Activated CD4-positive, alpha-beta T cell treated with anti-CD3 and anti-CD28 coated beads for 36 hours (primary cell): ENCODE results near the gene CEL. TPM values are rescaled to one million over a fixed set of nuclear protein-coding genes. Genes with fewer than 3 reads are reported as not detected.
A peak's percentile ranks its signal among the peaks of the same experiment; 100 is the strongest.
"Not testable (repeated sequence)": the region's sequence is repeated elsewhere in the genome, so short reads cannot be mapped to it uniquely, and the experiment has no call there.

ENCODE experiments used
- ATAC-seq: fragments of 200-7000 bp; cut with Tn5 transposase; one replicate; pipeline ENCODE4 v1.10.0; 2021; ENCODE audit warnings: mild to moderate bottlenecking, moderate library complexity
- CTCF ChIA-PET: fragments of 350-600 bp; sonication (Branson Sonifier 250); formaldehyde crosslinking; loops from one replicate; lab custom pipeline; 2021; ENCODE audit warnings: antibody characterized with exemption; lab: Charles Lee
- POLR2A ChIA-PET: fragments of 350-600 bp; sonication (Branson Sonifier 250); formaldehyde crosslinking; loops from one replicate; lab custom pipeline; 2021; ENCODE audit warnings: antibody characterized with exemption, inconsistent platforms; lab: Charles Lee
- DNase-seq: peaks from one replicate; pipeline ENCODE4 v3.0.0-alpha.2; 2020
- H3K27ac Mint-ChIP-seq: one replicate; pipeline ENCODE4 v1.8.0; 2021; ENCODE audit warnings: mixed read lengths
- H3K27me3 Mint-ChIP-seq: one replicate; pipeline ENCODE4 v1.8.0; 2021; ENCODE audit warnings: mixed read lengths
- H3K36me3 Mint-ChIP-seq: one replicate; pipeline ENCODE4 v1.8.0; 2021; ENCODE audit warnings: low read depth, mixed read lengths
- H3K4me1 Mint-ChIP-seq: one replicate; pipeline ENCODE4 v1.8.0; 2021; ENCODE audit warnings: mixed read lengths
- H3K4me3 Mint-ChIP-seq: one replicate; pipeline ENCODE4 v1.8.0; 2021; ENCODE audit warnings: mild to moderate bottlenecking, moderate library complexity, mixed read lengths
- H3K9me3 Mint-ChIP-seq: one replicate; pipeline ENCODE4 v1.8.0; 2021; ENCODE audit warnings: low read depth, mixed read lengths
- intact Hi-C, 2 experiments: fragments of 100-400 bp; cut with DNase I in 1 of 2; cut with micrococcal nuclease in 1 of 2; formaldehyde crosslinking; loops; one replicate each; pipeline versions ENCODE4 v1.14.2 to v1.15.1; 2022 to 2024; cut with DNase I, micrococcal nuclease
- total RNA-seq, 2 experiments: library from RNA; stranded (reverse); gene quantifications; one replicate each; pipeline ENCODE4 v1.2.3, GENCODE V29; 2021

CEL gene
- total RNA-seq, 2 experiments from 2014 or later, result 0.98 to 1.2 TPM

DNA sequence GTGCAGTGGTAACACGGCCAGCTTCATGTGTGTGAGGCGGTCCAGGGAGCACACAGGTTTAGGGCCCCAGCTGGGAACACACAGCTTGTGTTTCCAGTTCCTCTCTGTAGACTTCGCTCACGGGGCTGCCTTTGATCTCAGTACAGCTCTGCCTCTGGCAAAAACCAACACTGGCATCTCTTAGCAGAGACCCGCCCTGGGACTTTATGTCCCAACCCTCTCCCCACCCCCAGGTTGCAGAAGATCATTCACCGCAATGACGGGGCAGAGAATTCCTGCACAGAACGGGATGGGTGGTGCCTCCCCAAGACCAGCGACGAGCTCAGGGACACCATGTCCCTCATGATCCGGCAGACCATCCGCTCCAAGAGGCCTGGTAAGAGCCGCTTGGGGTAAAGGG, 5.2 kb upstream of the CEL start:
- Mint-ChIP-seq H3K4me1 (peaks cover 46% of the 10 kb centered on the region), H3K4me3 (no peak overlapping the region), H3K27ac (peak overlapping the region; percentile 63), H3K27me3 (no peaks in the 10 kb centered on the region), H3K9me3 (no peaks in the 10 kb centered on the region), H3K36me3 (peaks cover 32% of the 10 kb centered on the region)
- ChIA-PET CTCF (interaction anchor here (0.6 to 2.2 kb wide), 5 partner anchors 15 to 130 kb away, joined by 3 to 6 read pairs (median 3); no protein-coding TSS in a partner anchor), POLR2A (no interaction called here)
- no peak for DNase-seq
- intact Hi-C loops, result no loop called here
- no peak for ATAC-seq

DNA sequence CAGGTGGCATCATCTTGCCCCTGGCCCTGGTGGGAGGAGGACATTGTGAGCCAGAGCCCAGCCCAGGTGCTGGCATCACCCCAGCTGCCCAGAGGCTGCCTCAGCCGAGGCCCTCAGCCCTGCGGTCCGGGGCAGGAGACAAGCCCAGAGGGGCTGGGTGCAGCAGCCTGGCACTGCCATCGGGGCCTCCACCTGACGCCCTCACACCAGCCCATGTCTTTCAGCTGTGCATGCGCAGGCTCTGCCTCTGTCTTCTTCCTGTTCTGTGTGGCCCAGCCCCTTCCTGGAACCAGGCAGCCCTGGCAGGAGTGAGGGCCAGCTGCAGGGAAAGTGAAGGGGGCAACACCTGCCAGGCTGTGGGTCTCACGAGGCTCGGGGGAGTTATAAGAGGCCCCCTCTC, 4.8 kb upstream of the CEL start:
- intact Hi-C loops, result no loop called here
- Mint-ChIP-seq H3K4me3 (no peak overlapping the region), H3K27ac (no peak overlapping the region), H3K9me3 (no peaks in the 10 kb centered on the region), H3K36me3 (peaks cover 28% of the 10 kb centered on the region), H3K27me3 (no peaks in the 10 kb centered on the region), H3K4me1 (peaks cover 46% of the 10 kb centered on the region)
- ChIA-PET CTCF (interaction anchor here (1.0 to 2.2 kb wide), 4 partner anchors 15 to 129 kb away, joined by 3 to 6 read pairs (median 3); no protein-coding TSS in a partner anchor), POLR2A (no interaction called here)
- peak; percentile 59 for ATAC-seq
- peak; percentile 48 for DNase-seq

- H3K4me3 Mint-ChIP-seq, result no peak overlapping the region
- DNase-seq (no peak), ATAC-seq (no peak)
- H3K9me3 Mint-ChIP-seq, result no peaks in the 10 kb centered on the region
- ChIA-PET POLR2A (no interaction called here), CTCF (interaction anchor here (0.6 to 2.2 kb wide), 5 partner anchors 14 to 181 kb away, joined by 3 to 6 read pairs (median 3); no protein-coding TSS in a partner anchor)
- H3K36me3 Mint-ChIP-seq, result peaks cover 27% of the 10 kb centered on the region
- peaks cover 47% of the 10 kb centered on the region for H3K4me1 Mint-ChIP-seq
- intact Hi-C loops, result no loop called here
- peak overlapping the region; percentile 31 for H3K27ac Mint-ChIP-seq
- H3K27me3 Mint-ChIP-seq, result no peaks in the 10 kb centered on the region
These were observed 4.2 kb upstream of the CEL start for GRCh38 chr9:133057553-133057952.

GRCh38 chr9:133058071-133058470, 3.7 kb upstream of the CEL start:
- H3K4me1 Mint-ChIP-seq, result peaks cover 48% of the 10 kb centered on the region
- no peaks in the 10 kb centered on the region for H3K9me3 Mint-ChIP-seq
- H3K4me3 Mint-ChIP-seq, result no peak overlapping the region
- intact Hi-C loops, result no loop called here
- peaks cover 27% of the 10 kb centered on the region for H3K36me3 Mint-ChIP-seq
- ATAC-seq (no peak), DNase-seq (no peak)
- no peaks in the 10 kb centered on the region for H3K27me3 Mint-ChIP-seq
- CTCF ChIA-PET, result interaction anchor here (0.6 to 2.2 kb wide), 4 partner anchors 14 to 180 kb away, joined by 3 to 6 read pairs (median 4); no protein-coding TSS in a partner anchor
- POLR2A ChIA-PET, result interaction anchor here (0.6 kb wide), 1 partner anchor 1423 kb away, joined by 3 read pairs; no protein-coding TSS in a partner anchor
- H3K27ac Mint-ChIP-seq, result no peak overlapping the region

GRCh38 chr9:133058550-133059320, 3.0 kb upstream of the CEL start:
- intact Hi-C loops, result no loop called here
- Mint-ChIP-seq H3K4me3 (no peak overlapping the region), H3K27ac (peak overlapping the region; percentile 44), H3K36me3 (peaks cover 24% of the 10 kb centered on the region), H3K4me1 (peaks cover 48% of the 10 kb centered on the region), H3K27me3 (no peaks in the 10 kb centered on the region), H3K9me3 (no peaks in the 10 kb centered on the region)
- peak; percentile 14 for ATAC-seq
- ChIA-PET POLR2A (interaction anchor here (0.6 kb wide), 1 partner anchor 1423 kb away, joined by 3 read pairs; no protein-coding TSS in a partner anchor), CTCF (interaction anchor here (1.0 kb wide), 1 partner anchor 180 kb away, joined by 3 read pairs; no protein-coding TSS in a partner anchor)
- peak; percentile 28 for DNase-seq

- Mint-ChIP-seq H3K36me3 (peaks cover 18% of the 10 kb centered on the region), H3K27me3 (no peaks in the 10 kb centered on the region), H3K4me1 (peaks cover 48% of the 10 kb centered on the region), H3K4me3 (no peak overlapping the region), H3K9me3 (no peaks in the 10 kb centered on the region), H3K27ac (peak overlapping the region; percentile 31)
- CTCF ChIA-PET, result interaction anchor here (0.9 to 1.0 kb wide), 2 partner anchors 17 to 29 kb away, joined by 4 to 5 read pairs; partner anchors contain the start of gene GTF3C5
- DNase-seq (peak; percentile 19), ATAC-seq (no peak)
- POLR2A ChIA-PET, result no interaction called here
- intact Hi-C loops, result no loop called here
These were observed 2.2 kb upstream of the CEL start for GRCh38 chr9:133059623-133060022.

DNA sequence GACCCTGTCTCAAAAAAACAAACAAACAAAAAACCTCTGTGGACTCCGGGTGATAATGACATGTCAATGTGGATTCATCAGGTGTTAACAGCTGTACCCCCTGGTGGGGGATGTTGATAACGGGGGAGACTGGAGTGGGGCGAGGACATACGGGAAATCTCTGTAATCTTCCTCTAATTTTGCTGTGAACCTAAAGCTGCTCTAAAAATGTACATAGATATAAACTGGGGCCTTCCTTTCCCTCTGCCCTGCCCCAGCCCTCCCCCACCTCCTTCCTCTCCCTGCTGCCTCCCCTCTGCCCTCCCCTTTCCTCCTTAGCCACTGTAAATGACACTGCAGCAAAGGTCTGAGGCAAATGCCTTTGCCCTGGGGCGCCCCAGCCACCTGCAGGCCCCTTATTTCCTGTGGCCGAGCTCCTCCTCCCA, 1.4 kb upstream of the CEL start:
- Mint-ChIP-seq H3K27me3 (no peaks in the 10 kb centered on the region), H3K27ac (peak overlapping the region; percentile 72), H3K4me3 (no peak overlapping the region), H3K36me3 (peaks cover 13% of the 10 kb centered on the region), H3K4me1 (peaks cover 48% of the 10 kb centered on the region), H3K9me3 (no peaks in the 10 kb centered on the region)
- ChIA-PET CTCF (interaction anchor here (0.6 to 1.0 kb wide), 4 partner anchors 16 to 1006 kb away, joined by 3 to 5 read pairs (median 4); partner anchors contain the start of gene GTF3C5), POLR2A (no interaction called here)
- ATAC-seq (peak; percentile 17), DNase-seq (no peak)
- intact Hi-C loops, result no loop called here

DNA sequence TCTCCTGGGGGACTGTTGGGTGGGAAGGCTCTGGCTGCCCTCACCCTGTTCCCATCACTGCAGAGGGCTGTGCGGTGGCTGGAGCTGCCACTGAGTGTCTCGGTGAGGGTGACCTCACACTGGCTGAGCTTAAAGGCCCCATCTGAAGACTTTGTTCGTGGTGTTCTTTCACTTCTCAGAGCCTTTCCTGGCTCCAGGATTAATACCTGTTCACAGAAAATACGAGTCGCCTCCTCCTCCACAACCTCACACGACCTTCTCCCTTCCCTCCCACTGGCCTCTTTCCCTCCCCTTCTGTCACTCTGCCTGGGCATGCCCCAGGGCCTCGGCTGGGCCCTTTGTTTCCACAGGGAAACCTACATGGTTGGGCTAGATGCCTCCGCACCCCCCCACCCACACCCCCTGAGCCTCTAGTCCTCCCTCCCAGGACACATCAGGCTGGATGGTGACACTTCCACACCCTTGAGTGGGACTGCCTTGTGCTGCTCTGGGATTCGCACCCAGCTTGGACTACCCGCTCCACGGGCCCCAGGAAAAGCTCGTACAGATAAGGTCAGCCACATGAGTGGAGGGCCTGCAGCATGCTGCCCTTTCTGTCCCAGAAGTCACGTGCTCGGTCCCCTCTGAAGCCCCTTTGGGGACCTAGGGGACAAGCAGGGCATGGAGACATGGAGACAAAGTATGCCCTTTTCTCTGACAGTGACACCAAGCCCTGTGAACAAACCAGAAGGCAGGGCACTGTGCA, 590 bp upstream of the CEL start:
- H3K27ac Mint-ChIP-seq, POLR2A ChIA-PET, H3K9me3 Mint-ChIP-seq, H3K4me3 Mint-ChIP-seq, CTCF ChIA-PET, H3K27me3 Mint-ChIP-seq, intact Hi-C loops: not testable (repeated sequence)
- ATAC-seq (peak; percentile 34), DNase-seq (peak; percentile 36)
- Mint-ChIP-seq H3K36me3 (peaks cover 10% of the 10 kb centered on the region), H3K4me1 (peaks cover 42% of the 10 kb centered on the region)

GRCh38 chr9:133062569-133062968, 788 bp downstream of the CEL start:
- H3K36me3 Mint-ChIP-seq, H3K27ac Mint-ChIP-seq, POLR2A ChIA-PET, H3K9me3 Mint-ChIP-seq, H3K4me3 Mint-ChIP-seq, intact Hi-C loops, CTCF ChIA-PET, DNase-seq, ATAC-seq, H3K27me3 Mint-ChIP-seq: not testable (repeated sequence)
- peaks cover 33% of the 10 kb centered on the region for H3K4me1 Mint-ChIP-seq

- H3K27ac Mint-ChIP-seq, result no peak overlapping the region
- intact Hi-C loops, result no loop called here
- POLR2A ChIA-PET, result no interaction called here
These were observed 1.3 kb downstream of the CEL start for GRCh38 chr9:133063159-133063499.

DNA sequence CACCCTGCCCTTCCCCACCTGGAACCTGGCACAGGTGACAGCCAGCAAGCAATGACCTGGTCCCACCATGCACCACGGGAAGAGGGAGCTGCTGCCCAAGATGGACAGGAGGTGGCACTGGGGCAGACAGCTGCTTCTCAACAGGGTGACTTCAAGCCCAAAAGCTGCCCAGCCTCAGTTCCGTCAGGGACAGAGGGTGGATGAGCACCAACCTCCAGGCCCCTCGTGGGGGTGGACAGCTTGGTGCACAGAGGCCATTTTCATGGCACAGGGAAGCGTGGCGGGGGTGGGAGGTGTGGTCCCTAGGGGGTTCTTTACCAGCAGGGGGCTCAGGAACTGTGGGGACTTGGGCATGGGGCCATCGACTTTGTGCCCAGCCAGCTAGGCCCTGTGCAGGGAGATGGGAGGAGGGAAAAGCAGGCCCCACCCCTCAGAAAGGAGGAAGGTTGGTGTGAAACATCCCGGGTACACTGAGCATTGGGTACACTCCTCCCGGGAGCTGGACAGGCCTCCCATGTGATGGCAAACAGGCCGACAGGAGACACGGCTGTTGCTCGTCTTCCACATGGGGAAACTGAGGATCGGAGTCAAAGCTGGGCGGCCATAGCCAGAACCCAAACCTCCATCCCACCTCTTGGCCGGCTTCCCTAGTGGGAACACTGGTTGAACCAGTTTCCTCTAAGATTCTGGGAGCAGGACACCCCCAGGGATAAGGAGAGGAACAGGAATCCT, 1.9 kb downstream of the CEL start:
- H3K4me3 Mint-ChIP-seq, result no peak overlapping the region
- intact Hi-C loops, result no loop called here
- no peak overlapping the region for H3K27ac Mint-ChIP-seq
- H3K9me3 Mint-ChIP-seq, result no peaks in the 10 kb centered on the region
- H3K4me1 Mint-ChIP-seq, result peaks cover 24% of the 10 kb centered on the region
- ChIA-PET POLR2A (no interaction called here), CTCF (interaction anchor here (1.0 kb wide), 1 partner anchor 42 kb away, joined by 4 read pairs; no protein-coding TSS in a partner anchor)
- no peaks in the 10 kb centered on the region for H3K27me3 Mint-ChIP-seq
- ATAC-seq (no peak), DNase-seq (no peak)
- H3K36me3 Mint-ChIP-seq, result no peaks in the 10 kb centered on the region

More at GRCh38 chr9:133063159-133063499, 1.3 kb downstream of the CEL start:
- Mint-ChIP-seq H3K27me3 (no peaks in the 10 kb centered on the region), H3K9me3 (no peaks in the 10 kb centered on the region), H3K4me1 (peaks cover 30% of the 10 kb centered on the region), H3K4me3 (no peak overlapping the region), H3K36me3 (peaks cover 1% of the 10 kb centered on the region)
- DNase-seq, result no peak
- ATAC-seq, result no peak
- CTCF ChIA-PET, result no interaction called here
